Measurements from ENCODE around the gene TMEM269. TPM values are rescaled to one million over a fixed set of nuclear protein-coding genes. Genes with fewer than 3 reads are reported as not detected.

TMEM269 gene
- total RNA-seq, 2 experiments from 2014 or later, result 0.15 to 0.33 TPM

- no peaks in the 10 kb centered on the region for H3K36me3 Mint-ChIP-seq
- H3K4me1 Mint-ChIP-seq (ENCODE audit: low read depth), result no peaks in the 10 kb centered on the region
- POLR2A ChIA-PET, result no interaction called here
- H3K4me3 Mint-ChIP-seq, result no peak overlapping the region
- no peaks in the 10 kb centered on the region for H3K27me3 Mint-ChIP-seq
- DNase-seq, result no peak
- H3K9me3 Mint-ChIP-seq, result no peaks in the 10 kb centered on the region
- intact Hi-C loops (cut with micrococcal nuclease), result no loop called here
- H3K27ac Mint-ChIP-seq, result no peak overlapping the region
- CTCF ChIA-PET, result no interaction called here
Observed at GRCh38 chr1:42833981-42834380, 49.2 kb downstream of the TMEM269 start.

- intact Hi-C loops (cut with micrococcal nuclease), result no loop called here
- H3K36me3 Mint-ChIP-seq, result no peaks in the 10 kb centered on the region
- no peak for DNase-seq
- no peaks in the 10 kb centered on the region for H3K27me3 Mint-ChIP-seq
- H3K27ac Mint-ChIP-seq, result no peak overlapping the region
- ChIA-PET CTCF (no interaction called here), POLR2A (no interaction called here)
- H3K4me3 Mint-ChIP-seq, result no peak overlapping the region
- no peaks in the 10 kb centered on the region for H3K4me1 Mint-ChIP-seq (ENCODE audit: low read depth)
- no peaks in the 10 kb centered on the region for H3K9me3 Mint-ChIP-seq
Observed at GRCh38 chr1:42834803-42835202, 50.0 kb downstream of the TMEM269 start.

- no peaks in the 10 kb centered on the region for H3K36me3 Mint-ChIP-seq
- no peak for DNase-seq
- H3K27me3 Mint-ChIP-seq, result no peaks in the 10 kb centered on the region
- no peaks in the 10 kb centered on the region for H3K4me1 Mint-ChIP-seq (ENCODE audit: low read depth)
- H3K4me3 Mint-ChIP-seq, result no peak overlapping the region
- no peaks in the 10 kb centered on the region for H3K9me3 Mint-ChIP-seq
- intact Hi-C loops (cut with micrococcal nuclease), result no loop called here
- ChIA-PET POLR2A (no interaction called here), CTCF (interaction anchor here (1.0 to 1.1 kb wide), 2 partner anchors 11 to 238 kb away, joined by 3 read pairs; partner anchors contain the start of gene ZNF691)
- no peak overlapping the region for H3K27ac Mint-ChIP-seq
Observed at GRCh38 chr1:42835422-42835821, 50.6 kb downstream of the TMEM269 start.

GRCh38 chr1:42837709-42838108, 52.9 kb downstream of the TMEM269 start:
- H3K27ac Mint-ChIP-seq, result no peak overlapping the region

GRCh38 chr1:42838482-42839190, 53.8 kb downstream of the TMEM269 start:
- ChIA-PET POLR2A (no interaction called here), CTCF (no interaction called here)
- Mint-ChIP-seq H3K27me3 (no peaks in the 10 kb centered on the region), H3K36me3 (no peaks in the 10 kb centered on the region), H3K9me3 (no peaks in the 10 kb centered on the region), H3K4me1 (ENCODE audit: low read depth) (no peaks in the 10 kb centered on the region), H3K4me3 (no peak overlapping the region), H3K27ac (no peak overlapping the region)
- intact Hi-C loops (cut with micrococcal nuclease), result no loop called here
- no peak for DNase-seq

More at GRCh38 chr1:42837709-42838108, 52.9 kb downstream of the TMEM269 start:
- H3K4me1 Mint-ChIP-seq (ENCODE audit: low read depth), result no peaks in the 10 kb centered on the region
- no peaks in the 10 kb centered on the region for H3K36me3 Mint-ChIP-seq
- ChIA-PET POLR2A (no interaction called here), CTCF (no interaction called here)
- no peak overlapping the region for H3K4me3 Mint-ChIP-seq
- H3K27me3 Mint-ChIP-seq, result no peaks in the 10 kb centered on the region
- no peaks in the 10 kb centered on the region for H3K9me3 Mint-ChIP-seq
- DNase-seq, result no peak
- intact Hi-C loops (cut with micrococcal nuclease), result no loop called here

GRCh38 chr1:42841010-42841409, 56.2 kb downstream of the TMEM269 start:
- H3K9me3 Mint-ChIP-seq, result no peaks in the 10 kb centered on the region
- H3K4me3 Mint-ChIP-seq, result no peak overlapping the region
- H3K27me3 Mint-ChIP-seq, result no peaks in the 10 kb centered on the region
- DNase-seq, result no peak
- peaks cover 6% of the 10 kb centered on the region for H3K4me1 Mint-ChIP-seq (ENCODE audit: low read depth)
- no peak overlapping the region for H3K27ac Mint-ChIP-seq
- H3K36me3 Mint-ChIP-seq, result no peaks in the 10 kb centered on the region
- intact Hi-C loops (cut with micrococcal nuclease), result no loop called here
- ChIA-PET POLR2A (no interaction called here), CTCF (no interaction called here)

GRCh38 chr1:42841440-42842147, 56.8 kb downstream of the TMEM269 start:
- intact Hi-C loops (cut with micrococcal nuclease), result no loop called here
- ChIA-PET CTCF (no interaction called here), POLR2A (no interaction called here)
- Mint-ChIP-seq H3K27me3 (no peaks in the 10 kb centered on the region), H3K9me3 (no peaks in the 10 kb centered on the region), H3K36me3 (no peaks in the 10 kb centered on the region), H3K4me1 (ENCODE audit: low read depth) (peaks cover 7% of the 10 kb centered on the region), H3K4me3 (no peak overlapping the region), H3K27ac (no peak overlapping the region)
- DNase-seq, result no peak

GRCh38 chr1:42844592-42845140, 59.9 kb downstream of the TMEM269 start:
- no peaks in the 10 kb centered on the region for H3K27me3 Mint-ChIP-seq
- no peak overlapping the region for H3K27ac Mint-ChIP-seq
- H3K4me3 Mint-ChIP-seq, result no peak overlapping the region
- ChIA-PET CTCF (no interaction called here), POLR2A (no interaction called here)
- no peaks in the 10 kb centered on the region for H3K9me3 Mint-ChIP-seq
- intact Hi-C loops (cut with micrococcal nuclease), result loop anchor here (5.0 kb wide), 2 partner anchors 78 to 187 kb away; partner anchors contain the start of gene PPIH
- H3K4me1 Mint-ChIP-seq (ENCODE audit: low read depth), result peaks cover 34% of the 10 kb centered on the region
- H3K36me3 Mint-ChIP-seq, result peaks cover 6% of the 10 kb centered on the region
- peak; percentile 39 for DNase-seq

GRCh38 chr1:42845193-42845592, 60.4 kb downstream of the TMEM269 start:
- ChIA-PET POLR2A (no interaction called here), CTCF (interaction anchor here (3.8 to 3.9 kb wide), 2 partner anchors 78 to 79 kb away, joined by 20 to 26 read pairs; partner anchors contain the start of genes C1orf50 and P3H1)
- H3K4me3 Mint-ChIP-seq, result no peak overlapping the region
- no peaks in the 10 kb centered on the region for H3K9me3 Mint-ChIP-seq
- no peak for DNase-seq
- H3K27me3 Mint-ChIP-seq, result no peaks in the 10 kb centered on the region
- H3K4me1 Mint-ChIP-seq (ENCODE audit: low read depth), result peaks cover 38% of the 10 kb centered on the region
- H3K27ac Mint-ChIP-seq, result no peak overlapping the region
- H3K36me3 Mint-ChIP-seq, result peaks cover 10% of the 10 kb centered on the region
- intact Hi-C loops (cut with micrococcal nuclease), result loop anchor here (5.0 kb wide), 2 partner anchors 77 to 188 kb away; partner anchors contain the start of gene PPIH

- DNase-seq, result peak; percentile 15
- intact Hi-C loops (cut with micrococcal nuclease), result loop anchor here (1.0 to 5.0 kb wide), 4 partner anchors 76 to 326 kb away; partner anchors contain the start of genes C1orf50, CFAP57, EBNA1BP2 and P3H1
- no peaks in the 10 kb centered on the region for H3K27me3 Mint-ChIP-seq
- POLR2A ChIA-PET, result interaction anchor here (0.6 to 2.8 kb wide), 5 partner anchors 28 to 1102 kb away, joined by 3 to 29 read pairs (median 4); partner anchors contain the start of genes C1orf50, ERMAP, P3H1 and SVBP
- H3K4me3 Mint-ChIP-seq, result peak overlapping the region; percentile 89
- CTCF ChIA-PET, result interaction anchor here (0.6 to 3.9 kb wide), 17 partner anchors 10 to 948 kb away, joined by 3 to 26 read pairs (median 5); partner anchors contain the start of genes C1orf50, ERMAP, P3H1 and PPIH
- peaks cover 44% of the 10 kb centered on the region for H3K4me1 Mint-ChIP-seq (ENCODE audit: low read depth)
- peaks cover 1% of the 10 kb centered on the region for H3K9me3 Mint-ChIP-seq
- peaks cover 17% of the 10 kb centered on the region for H3K36me3 Mint-ChIP-seq
- H3K27ac Mint-ChIP-seq, result peak overlapping the region; percentile 72
Observed at GRCh38 chr1:42845866-42846256, 61.1 kb downstream of the TMEM269 start.

- peaks cover 44% of the 10 kb centered on the region for H3K4me1 Mint-ChIP-seq (ENCODE audit: low read depth)
- peak; percentile 94 for DNase-seq
- H3K9me3 Mint-ChIP-seq, result peaks cover 8% of the 10 kb centered on the region
Observed at GRCh38 chr1:42846257-42847110, 61.7 kb downstream of the TMEM269 start, which contains the start of gene ZNF691. TSS of gene ZNF691 (plus strand) at chr1:42846613. CDS start at chr1:42849659, 3,046 bp downstream.

More at GRCh38 chr1:42846257-42847110, 61.7 kb downstream of the TMEM269 start, which contains the start of gene ZNF691:
- H3K36me3 Mint-ChIP-seq, result peaks cover 23% of the 10 kb centered on the region
- intact Hi-C loops (cut with micrococcal nuclease), result loop anchor here (1.0 to 5.0 kb wide), 5 partner anchors 29 to 326 kb away; partner anchors contain the start of genes C1orf50, CFAP57, EBNA1BP2 and ERMAP
- ChIA-PET CTCF (interaction anchor here (0.6 to 3.9 kb wide), 17 partner anchors 11 to 949 kb away, joined by 3 to 26 read pairs (median 5); partner anchors contain the start of genes C1orf50, ERMAP, P3H1 and PPIH), POLR2A (interaction anchor here (0.5 to 2.8 kb wide), 8 partner anchors 27 to 1101 kb away, joined by 3 to 29 read pairs (median 3); partner anchors contain the start of genes C1orf50, ERMAP, P3H1 and SVBP)
- H3K4me3 Mint-ChIP-seq, result peak within 1 kb of the TSS; percentile 89
- H3K27me3 Mint-ChIP-seq, result no peaks in the 10 kb centered on the region
- H3K27ac Mint-ChIP-seq, result peak within 1 kb of the TSS; percentile 72
